Panc1 (cell line): ENCODE measurements around the gene ST3GAL4. TPM values are rescaled to one million over a fixed set of nuclear protein-coding genes. Genes with fewer than 3 reads are reported as not detected.

Source experiments
- ATAC-seq: fragments of 200-7000 bp; cut with Tn5 transposase; 2 replicates; pipeline ENCODE4 v1.9.1; 2020; ENCODE audit warnings: mild to moderate bottlenecking, moderate library complexity
- BruUV-seq: library from RNA; stranded (reverse); fragments of 400-500 nt; replicated peaks from 2 replicates; lab custom pipeline; 2021; lab: Mats Ljungman, UMichigan
- CTCF ChIA-PET: fragments of 300-600 bp; sonication (Branson Sonifier 250); formaldehyde crosslinking; loops from one replicate; lab custom pipeline; 2022; ENCODE audit warnings: antibody characterized with exemption; lab: Charles Lee
- POLR2A ChIA-PET: fragments of 300-600 bp; sonication (Branson Sonifier 250); formaldehyde crosslinking; loops from one replicate; lab custom pipeline; 2022; ENCODE audit warnings: antibody characterized with exemption; lab: Charles Lee
- DNase-seq: peaks from one replicate; pipeline ENCODE4 v3.0.0-alpha.2; 2010; ENCODE audit warnings: low read depth, low spot score
- H3K27ac ChIP-seq: 2 replicates; pipeline ENCODE4 v1.5.1; 2011; ENCODE audit warnings: mild to moderate bottlenecking, low read length, inconsistent platforms
- H3K27me3 ChIP-seq: fragments of 200-500 bp; sonication (Bioruptor generic); 2 replicates; pipeline ENCODE4 v1.6.0; 2014; ENCODE audit warnings: low read length, inconsistent platforms; ENCODE audit not compliant: control insufficient read depth, insufficient read depth
- H3K36me3 ChIP-seq: fragments of 200-500 bp; sonication (Bioruptor generic); 2 replicates; pipeline ENCODE4 v1.5.1; 2014; ENCODE audit warnings: inconsistent platforms, mild to moderate bottlenecking, low read length, moderate library complexity; ENCODE audit not compliant: control insufficient read depth, insufficient read depth
- H3K4me1 ChIP-seq: 2 replicates; pipeline ENCODE4 v1.5.1; 2011; ENCODE audit warnings: inconsistent platforms, mild to moderate bottlenecking, low read length, moderate library complexity; ENCODE audit not compliant: control insufficient read depth, insufficient read depth
- H3K4me3 ChIP-seq, 2 experiments: 2 replicates each; pipeline ENCODE4 v1.5.1; 2011 to 2012; ENCODE audit warnings: low read depth in 2 of 2, low read length in 2 of 2, mild to moderate bottlenecking in 2 of 2, inconsistent platforms in 1 of 2, moderate library complexity in 1 of 2
- H3K9me3 ChIP-seq: fragments of 200-500 bp; sonication (Bioruptor generic); 2 replicates; pipeline ENCODE4 v1.5.1; 2014; ENCODE audit warnings: low read depth, mild to moderate bottlenecking, inconsistent platforms, low read length, moderate library complexity; ENCODE audit not compliant: control insufficient read depth, insufficient read depth
- CTCF ChIP-seq: fragments of 450-650 bp; IDR thresholded peaks from 2 replicates; pipeline ENCODE4 v1.5.1; 2017; ENCODE audit warnings: mild to moderate bottlenecking
- POLR2AphosphoS5 ChIP-seq: IDR thresholded peaks from 2 replicates; pipeline ENCODE4 v1.6.1; 2012; ENCODE audit warnings: mild to moderate bottlenecking, low read depth, low read length, moderate library complexity
- REST ChIP-seq, 2 experiments: IDR thresholded peaks; 2 replicates each; pipeline ENCODE4 v1.6.1; 2011 to 2012; ENCODE audit warnings: low read depth in 2 of 2, control low read depth in 1 of 2, low read length in 1 of 2, mild to moderate bottlenecking in 1 of 2, moderate library complexity in 1 of 2; ENCODE audit not compliant: insufficient read depth in 1 of 2
- SIN3A ChIP-seq: IDR thresholded peaks from 2 replicates; pipeline ENCODE4 v1.6.1; 2012; ENCODE audit warnings: low read depth, mild to moderate bottlenecking, low read length, moderate library complexity, borderline replicate concordance; ENCODE audit not compliant: insufficient read depth
- TCF7L2 ChIP-seq: IDR thresholded peaks from 2 replicates; pipeline ENCODE4 v1.6.1; 2011; ENCODE audit warnings: mild to moderate bottlenecking, low read depth, low read length, inconsistent platforms
- in situ Hi-C: cut with HindIII; loops from 2 replicates; pipeline ENCODE4 v1.10.0; 2016; ENCODE audit warnings: low sequenced_read_pairs, low pct_unique_long_range_greater_than_20kb
- intact Hi-C: fragments of 100-400 bp; cut with micrococcal nuclease; formaldehyde crosslinking; loops from one replicate; pipeline ENCODE4 v1.10.0; 2022; ENCODE audit not compliant: unreplicated experiment
- total RNA-seq: library from RNA; stranded (reverse); gene quantifications from one replicate; pipeline ENCODE4 v1.2.1, GENCODE V29; 2021; ENCODE audit not compliant: unreplicated experiment

The ST3GAL4 gene
- total RNA-seq, 1 experiment from 2014 or later: 56.6 TPM

- Histone ChIP-seq H3K9me3 (no peaks in the 10 kb centered on the region), H3K27me3 (no peaks in the 10 kb centered on the region), H3K27ac (no peak overlapping the region), H3K4me3 (no peak overlapping the region), H3K36me3 (no peaks in the 10 kb centered on the region), H3K4me1 (no peaks in the 10 kb centered on the region)
- TF ChIP-seq REST (IDR thresholded peaks at IDR 0.05; ENCODE audit: insufficient read depth in 1 of 2, low read depth in 2 of 2, low read length in 1 of 2) (no peak), SIN3A (no peak), TCF7L2 (no peak), CTCF (no peak), POLR2AphosphoS5 (no peak)
- POLR2A ChIA-PET: no interaction called here
- CTCF ChIA-PET: no interaction called here
- DNase-seq (no peak), ATAC-seq (no peak)
- in situ Hi-C loops (no loop called here), intact Hi-C loops (loop anchor here (10.0 kb wide), 1 partner anchor 108 kb away; no protein-coding TSS in a partner anchor)
- BruUV-seq: no TSS peak
Observed at GRCh38 chr11:126423154-126423553, 67.7 kb downstream of the ST3GAL4 start.

- ATAC-seq: peak; percentile 6; the same call in 1 of the 2 replicates
- Histone ChIP-seq H3K4me1 (no peaks in the 10 kb centered on the region), H3K9me3 (no peaks in the 10 kb centered on the region), H3K4me3 (no peak overlapping the region), H3K27me3 (no peaks in the 10 kb centered on the region), H3K36me3 (no peaks in the 10 kb centered on the region), H3K27ac (no peak overlapping the region)
- no peak for DNase-seq
- intact Hi-C loops (loop anchor here (10.0 kb wide), 1 partner anchor 109 kb away; no protein-coding TSS in a partner anchor), in situ Hi-C loops (no loop called here)
- TF ChIP-seq POLR2AphosphoS5 (no peak), REST (IDR thresholded peaks at IDR 0.05; ENCODE audit: insufficient read depth in 1 of 2, low read depth in 2 of 2, low read length in 1 of 2) (no peak), SIN3A (no peak), CTCF (no peak), TCF7L2 (no peak)
- CTCF ChIA-PET: no interaction called here
- no TSS peak for BruUV-seq
- POLR2A ChIA-PET: no interaction called here
Observed at GRCh38 chr11:126423743-126424142, 68.3 kb downstream of the ST3GAL4 start.
